Astrocyte (in vitro differentiated cells and primary cell): ENCODE measurements around the gene THRB. TPM values are rescaled to one million over a fixed set of nuclear protein-coding genes. Genes with fewer than 3 reads are reported as not detected.

ENCODE experiments used
- DNase-seq: peaks from one replicate; pipeline ENCODE4 v3.0.0-alpha.2; 2010; ENCODE audit warnings: low read depth
- FAIRE-seq: peaks from 2 replicates; lab custom pipeline; 2011; peaks lifted over from hg19 to GRCh38; lab: Jason Lieb, UNC
- H2AFZ ChIP-seq: 2 replicates; pipeline ENCODE4 v1.6.0; 2012; ENCODE audit warnings: low read depth, low read length, inconsistent platforms
- H3K27ac ChIP-seq: 2 replicates; pipeline ENCODE4 v1.5.1; 2011; ENCODE audit warnings: low read depth, low read length, inconsistent platforms
- H3K27me3 ChIP-seq: 2 replicates; pipeline ENCODE4 v1.6.0; 2011; ENCODE audit warnings: low read length, inconsistent platforms; ENCODE audit not compliant: insufficient read depth
- H3K36me3 ChIP-seq: 2 replicates; pipeline ENCODE4 v1.5.1; 2011; ENCODE audit warnings: low read length, inconsistent platforms; ENCODE audit not compliant: insufficient read depth
- H3K4me1 ChIP-seq: 2 replicates; pipeline ENCODE4 v1.5.1; 2011; ENCODE audit warnings: low read length, inconsistent platforms; ENCODE audit not compliant: insufficient read depth
- H3K4me2 ChIP-seq: 2 replicates; pipeline ENCODE4 v1.6.0; 2012; ENCODE audit warnings: low read length, inconsistent platforms
- H3K4me3 ChIP-seq: 2 replicates; pipeline ENCODE4 v1.5.1; 2011; ENCODE audit warnings: low read depth, mild to moderate bottlenecking, low read length, inconsistent platforms; ENCODE audit not compliant: insufficient read depth
- H3K79me2 ChIP-seq: 2 replicates; pipeline ENCODE4 v1.6.0; 2012; ENCODE audit warnings: mild to moderate bottlenecking, low read length, inconsistent platforms; ENCODE audit not compliant: insufficient read depth
- H3K9ac ChIP-seq: 2 replicates; pipeline ENCODE4 v1.6.0; 2012; ENCODE audit warnings: mild to moderate bottlenecking, low read length, inconsistent platforms
- H3K9me3 ChIP-seq: 2 replicates; pipeline ENCODE4 v1.5.1; 2012; ENCODE audit warnings: low read depth, mild to moderate bottlenecking, low read length, inconsistent platforms; ENCODE audit not compliant: insufficient read depth
- H4K20me1 ChIP-seq: 2 replicates; pipeline ENCODE4 v1.6.0; 2012; ENCODE audit warnings: low read length, inconsistent platforms; ENCODE audit not compliant: insufficient read depth
- H3K27ac Mint-ChIP-seq: one replicate; pipeline ENCODE4 v1.8.0; 2021; ENCODE audit warnings: mild to moderate bottlenecking, mixed read lengths; ENCODE audit not compliant: unreplicated experiment
- H3K27me3 Mint-ChIP-seq: one replicate; pipeline ENCODE4 v1.8.0; 2021; ENCODE audit warnings: low read depth, mixed read lengths; ENCODE audit not compliant: unreplicated experiment
- H3K36me3 Mint-ChIP-seq: one replicate; pipeline ENCODE4 v1.8.0; 2021; ENCODE audit warnings: low read depth, mixed read lengths; ENCODE audit not compliant: unreplicated experiment
- H3K4me1 Mint-ChIP-seq: one replicate; pipeline ENCODE4 v1.8.0; 2021; ENCODE audit warnings: low read depth, mixed read lengths; ENCODE audit not compliant: unreplicated experiment
- H3K4me3 Mint-ChIP-seq: one replicate; pipeline ENCODE4 v1.8.0; 2021; ENCODE audit warnings: mild to moderate bottlenecking, moderate library complexity, mixed read lengths; ENCODE audit not compliant: unreplicated experiment
- H3K9me3 Mint-ChIP-seq: one replicate; pipeline ENCODE4 v1.8.0; 2021; ENCODE audit warnings: mild to moderate bottlenecking, mixed read lengths; ENCODE audit not compliant: unreplicated experiment
- EZH2 ChIP-seq: IDR thresholded peaks from 2 replicates; pipeline ENCODE4 v1.6.1; 2012; ENCODE audit warnings: mild to moderate bottlenecking, low read length, inconsistent platforms; ENCODE audit not compliant: insufficient read depth
- total RNA-seq: library from RNA; stranded (reverse); gene quantifications from 2 replicates; pipeline ENCODE4 v1.2.1, GENCODE V29; 2021
- TF ChIP-seq, protein P1 (sequence below): IDR thresholded peaks from 2 replicates; pipeline ENCODE4 v1.5.1; 2011; ENCODE audit warnings: low read depth, mild to moderate bottlenecking, inconsistent platforms, low read length, moderate library complexity; ENCODE audit not compliant: insufficient read depth

Gene THRB
- total RNA-seq, 1 donor from 2014 or later: 8.5 TPM

DNA sequence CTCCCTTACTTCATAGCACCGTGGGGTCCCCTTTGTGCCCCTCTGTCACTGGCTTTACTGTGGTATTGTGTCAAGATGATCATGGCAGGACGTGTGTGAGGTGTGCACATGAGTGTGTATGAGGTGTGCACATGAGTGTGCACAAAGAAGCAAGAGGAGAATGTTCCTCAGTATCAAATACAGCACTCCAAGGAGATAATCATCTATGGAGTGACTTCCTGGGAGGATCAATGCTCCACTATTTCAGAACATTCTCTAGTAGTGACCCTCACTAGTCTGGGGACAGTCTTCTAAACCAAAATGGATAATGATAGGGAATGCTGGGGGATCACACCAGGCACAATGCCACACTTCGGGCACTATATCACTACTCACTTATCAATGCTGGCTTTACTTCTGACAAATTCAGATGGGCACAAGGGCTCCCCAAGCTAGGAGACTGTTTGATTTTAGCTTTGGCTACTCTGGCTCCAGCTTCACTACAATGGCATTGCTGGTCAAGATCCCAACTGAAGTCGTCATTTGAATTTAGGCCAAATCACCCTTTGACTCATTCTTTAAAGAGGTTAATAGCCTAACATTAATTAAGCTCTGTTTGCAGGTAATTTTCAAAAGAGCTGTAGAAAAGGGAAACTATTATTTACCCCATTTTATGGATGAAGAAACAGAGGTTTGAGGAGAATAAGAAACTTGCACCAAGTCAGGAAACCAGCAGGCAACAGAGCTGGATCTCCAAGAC is 124.1 kb downstream of the THRB start:
- no peaks in the 10 kb centered on the region for H3K79me2 ChIP-seq
- no peak overlapping the region for H3K9ac ChIP-seq
- TF ChIP-seq, protein P1, sequence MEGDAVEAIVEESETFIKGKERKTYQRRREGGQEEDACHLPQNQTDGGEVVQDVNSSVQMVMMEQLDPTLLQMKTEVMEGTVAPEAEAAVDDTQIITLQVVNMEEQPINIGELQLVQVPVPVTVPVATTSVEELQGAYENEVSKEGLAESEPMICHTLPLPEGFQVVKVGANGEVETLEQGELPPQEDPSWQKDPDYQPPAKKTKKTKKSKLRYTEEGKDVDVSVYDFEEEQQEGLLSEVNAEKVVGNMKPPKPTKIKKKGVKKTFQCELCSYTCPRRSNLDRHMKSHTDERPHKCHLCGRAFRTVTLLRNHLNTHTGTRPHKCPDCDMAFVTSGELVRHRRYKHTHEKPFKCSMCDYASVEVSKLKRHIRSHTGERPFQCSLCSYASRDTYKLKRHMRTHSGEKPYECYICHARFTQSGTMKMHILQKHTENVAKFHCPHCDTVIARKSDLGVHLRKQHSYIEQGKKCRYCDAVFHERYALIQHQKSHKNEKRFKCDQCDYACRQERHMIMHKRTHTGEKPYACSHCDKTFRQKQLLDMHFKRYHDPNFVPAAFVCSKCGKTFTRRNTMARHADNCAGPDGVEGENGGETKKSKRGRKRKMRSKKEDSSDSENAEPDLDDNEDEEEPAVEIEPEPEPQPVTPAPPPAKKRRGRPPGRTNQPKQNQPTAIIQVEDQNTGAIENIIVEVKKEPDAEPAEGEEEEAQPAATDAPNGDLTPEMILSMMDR: no peak
- TF ChIP-seq EZH2: no peak
- Mint-ChIP-seq H3K27me3 (no peaks in the 10 kb centered on the region), H3K4me3 (no peak overlapping the region), H3K27ac (no peak overlapping the region), H3K4me1 (peaks cover 11% of the 10 kb centered on the region), H3K36me3 (no peaks in the 10 kb centered on the region), H3K9me3 (no peaks in the 10 kb centered on the region)
- H3K27me3 ChIP-seq: no peaks in the 10 kb centered on the region
- FAIRE-seq (no peak), DNase-seq (no peak)
- H3K36me3 ChIP-seq: no peaks in the 10 kb centered on the region
- no peak overlapping the region for H3K4me3 ChIP-seq
- H3K4me2 ChIP-seq: no peak overlapping the region
- no peak overlapping the region for H3K27ac ChIP-seq
- H2AFZ ChIP-seq: no peak overlapping the region
- no peaks in the 10 kb centered on the region for H3K9me3 ChIP-seq
- no peaks in the 10 kb centered on the region for H4K20me1 ChIP-seq
- no peaks in the 10 kb centered on the region for H3K4me1 ChIP-seq

DNA sequence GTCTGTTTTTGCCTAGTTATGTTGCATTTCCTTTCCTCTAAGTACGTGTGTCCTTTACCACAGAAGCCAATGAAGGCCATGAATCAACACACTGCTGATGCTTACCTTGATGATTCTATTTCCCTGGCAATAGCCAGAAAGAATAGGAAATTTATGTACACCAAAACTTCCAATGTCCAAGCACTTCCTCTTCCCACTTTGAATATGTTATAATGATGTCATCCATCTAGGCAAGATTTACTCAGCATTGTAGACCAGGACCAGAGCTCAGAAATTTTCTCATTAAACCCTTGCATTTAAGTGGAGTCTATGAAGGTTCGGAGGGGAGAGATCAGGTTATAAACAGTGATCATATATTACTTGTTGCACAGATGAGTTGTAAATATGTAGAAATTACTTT is 126.0 kb downstream of the THRB start:
- H3K9ac ChIP-seq: no peak overlapping the region
- FAIRE-seq: no peak

More for the DNA sequence above, 126.0 kb downstream of the THRB start:
- Mint-ChIP-seq H3K27me3 (no peaks in the 10 kb centered on the region), H3K9me3 (no peaks in the 10 kb centered on the region), H3K36me3 (no peaks in the 10 kb centered on the region), H3K27ac (no peak overlapping the region), H3K4me3 (no peak overlapping the region), H3K4me1 (peaks cover 14% of the 10 kb centered on the region)
- Histone ChIP-seq H3K36me3 (no peaks in the 10 kb centered on the region), H3K4me3 (no peak overlapping the region), H2AFZ (no peak overlapping the region), H3K4me2 (no peak overlapping the region), H3K27ac (no peak overlapping the region), H3K27me3 (no peaks in the 10 kb centered on the region), H4K20me1 (no peaks in the 10 kb centered on the region), H3K4me1 (peaks cover 5% of the 10 kb centered on the region), H3K79me2 (no peaks in the 10 kb centered on the region), H3K9me3 (no peaks in the 10 kb centered on the region)
- no peak for DNase-seq
- TF ChIP-seq, protein P1: no peak
- no peak for TF ChIP-seq EZH2
